Articular chondrocyte of knee joint (primary cell): Measurements from ENCODE around the gene ZSCAN23. TPM values are rescaled to one million over a fixed set of nuclear protein-coding genes. Genes with fewer than 3 reads are reported as not detected.

Experiments
- small RNA-seq: library from RNA; depleted of rRNA; stranded (forward); fragments of <200 nt; gene quantifications from one replicate; pipeline ENCODE3, GENCODE V24; 2012
- total RNA-seq: library from RNA; depleted of rRNA; stranded (reverse); fragments of >200 nt; gene quantifications from 2 replicates; pipeline ENCODE4 v1.2.3, GENCODE V29; 2012

Gene ZSCAN23
- total RNA-seq, result 2.5 and 5.9 TPM in 2 replicates

GRCh38 chr6:28443112-28443773, at the start of gene ZSCAN23:
Gene ZSCAN23 (minus strand): TSS chr6:28443491. CDS start chr6:28436266, 7,225 bp downstream.

GRCh38 chr6:28399350-28400121, 43.8 kb downstream of the ZSCAN23 start, which contains the start of gene ZSCAN12:
Gene ZSCAN12 (minus strand): TSS chr6:28399747. CDS start chr6:28398405, 1,342 bp downstream.

Small RNAs within 50 kb of the gene (small RNA-seq; reads per million reads assigned to genes)
- not detected for gene RNU2-45P

Other genes starting within 250 kb of the ZSCAN23 start
- 9.8 and 12.0 TPM in 2 replicates for gene ZSCAN9, start 218.2 kb downstream of the ZSCAN23 start, total RNA-seq
- 6.3 and 6.8 TPM in 2 replicates for gene ZKSCAN4, start 191.2 kb downstream of the ZSCAN23 start, total RNA-seq
- gene NKAPL, start 184.2 kb downstream of the ZSCAN23 start, total RNA-seq, result 0.78 and 1.8 TPM in 2 replicates
- gene ZSCAN26, start 176.3 kb downstream of the ZSCAN23 start, total RNA-seq, result 20.1 and 33.6 TPM in 2 replicates
- 4.6 and 6.4 TPM in 2 replicates for gene PGBD1, start 161.9 kb downstream of the ZSCAN23 start, total RNA-seq
- gene ZSCAN31, start 107.3 kb downstream of the ZSCAN23 start, total RNA-seq, result 1.6 and 1.7 TPM in 2 replicates
- 4.6 and 5.7 TPM in 2 replicates for gene ZKSCAN3, start 93.5 kb downstream of the ZSCAN23 start, total RNA-seq
- gene ZSCAN12, start 43.7 kb downstream of the ZSCAN23 start, total RNA-seq, result 8.2 and 8.5 TPM in 2 replicates
- not detected in 2 replicates for gene GPX6, start 72.3 kb upstream of the ZSCAN23 start, total RNA-seq
- not detected in 2 replicates for gene GPX5, start 82.4 kb upstream of the ZSCAN23 start, total RNA-seq